HG03108 (cell line): Measurements from ENCODE around the gene EVI2B.
"Not testable (repeated sequence)": the region's sequence is repeated elsewhere in the genome, so short reads cannot be mapped to it uniquely, and the experiment has no call there.

Experiments used
- ATAC-seq: cut with Tn5 transposase; IDR thresholded peaks from one replicate; pipeline ENCODE4 v1.9.1; 2021; ENCODE audit warnings: moderate library complexity; ENCODE audit not compliant: unreplicated experiment

The EVI2B gene

GRCh38 chr17:31311526-31311925 is 2.3 kb downstream of the EVI2B start:
- no peak for ATAC-seq

GRCh38 chr17:31310886-31311285 is 3.0 kb downstream of the EVI2B start:
- no peak for ATAC-seq

- no peak for ATAC-seq
Measured at GRCh38 chr17:31310260-31310659, 3.6 kb downstream of the EVI2B start.

DNA sequence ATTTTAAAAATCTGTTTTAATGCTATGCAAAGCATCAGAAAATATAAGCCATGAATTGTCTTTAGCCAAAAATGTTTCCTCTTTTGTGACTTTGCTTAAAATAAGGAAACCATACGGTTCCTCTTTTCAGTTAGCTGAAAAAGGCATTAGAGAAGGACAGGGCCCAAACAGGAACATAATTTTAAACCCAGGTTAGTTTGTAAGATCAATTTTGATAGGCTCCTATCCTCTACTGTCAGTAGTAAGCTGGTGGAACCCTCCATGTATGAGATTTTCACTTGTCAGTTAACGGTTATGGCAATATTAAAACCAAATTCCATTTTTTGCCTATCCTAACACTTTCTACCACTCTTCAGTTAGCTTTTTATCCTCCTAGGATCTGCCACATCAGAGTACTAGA is 4.3 kb downstream of the EVI2B start:
- no peak for ATAC-seq

DNA sequence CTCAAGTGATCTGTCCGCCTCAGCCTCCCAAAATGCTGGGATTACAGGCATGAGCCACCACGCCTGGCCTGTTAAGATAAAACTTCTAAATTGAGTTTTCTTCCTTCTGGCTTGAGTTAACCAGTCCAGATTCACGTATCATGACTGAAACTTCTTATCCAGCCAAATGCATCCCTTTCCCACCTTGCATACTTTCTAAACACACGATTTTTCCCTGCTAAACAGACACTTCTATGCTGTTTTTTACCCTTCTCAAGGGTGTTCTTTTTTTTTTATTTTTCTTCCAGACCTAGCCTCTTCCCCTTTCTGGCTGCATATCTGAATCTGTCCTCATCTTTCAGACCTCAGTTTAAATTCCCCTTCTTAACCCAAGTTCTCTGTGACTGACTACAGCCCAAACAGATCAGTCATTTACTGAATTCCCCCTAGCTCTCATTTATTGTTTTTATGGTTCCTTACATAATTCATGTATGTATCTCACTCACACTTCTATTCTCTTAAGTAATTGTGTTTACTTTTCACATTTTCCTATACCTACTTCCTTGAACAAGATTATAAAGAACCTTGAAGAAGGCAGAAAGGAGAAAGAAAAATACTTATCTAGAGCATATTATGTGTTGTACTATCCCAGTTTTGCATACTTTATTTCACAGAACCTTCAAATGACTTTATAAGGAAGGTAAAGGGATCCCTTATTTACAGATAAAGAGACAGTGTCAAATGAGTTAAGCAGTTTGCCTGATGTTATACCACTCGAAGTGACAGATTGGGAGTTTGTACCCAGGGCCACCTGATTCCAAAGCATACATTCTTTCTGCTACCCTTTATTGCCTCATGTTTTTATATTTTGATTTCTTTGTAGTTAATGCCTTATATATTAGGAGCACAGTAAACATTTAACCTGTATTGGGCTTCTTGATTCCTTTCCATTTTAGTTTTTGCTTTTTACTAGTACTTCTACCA is 5.2 kb downstream of the EVI2B start:
- ATAC-seq: no peak

DNA sequence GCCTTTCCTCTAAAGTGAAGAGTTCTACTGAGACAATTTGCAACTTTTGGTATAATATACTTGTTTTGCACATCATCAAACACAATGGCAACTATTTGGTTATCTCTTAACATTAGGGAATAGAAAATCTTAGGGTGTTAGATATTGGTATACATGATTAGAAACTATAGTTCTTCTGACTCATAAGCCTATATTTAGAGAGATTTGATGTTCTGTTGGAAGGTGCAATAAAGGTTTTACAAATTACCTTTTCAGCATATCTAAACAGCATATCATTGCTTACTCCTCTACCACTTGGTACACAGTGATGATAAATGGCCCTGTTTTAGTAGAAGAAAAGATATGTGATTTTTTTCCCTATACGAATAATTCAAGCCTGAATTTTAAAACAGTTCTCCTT is 6.2 kb downstream of the EVI2B start:
- no peak for ATAC-seq

- no peak for ATAC-seq
Measured at GRCh38 chr17:31299624-31300023, 14.2 kb downstream of the EVI2B start.

DNA sequence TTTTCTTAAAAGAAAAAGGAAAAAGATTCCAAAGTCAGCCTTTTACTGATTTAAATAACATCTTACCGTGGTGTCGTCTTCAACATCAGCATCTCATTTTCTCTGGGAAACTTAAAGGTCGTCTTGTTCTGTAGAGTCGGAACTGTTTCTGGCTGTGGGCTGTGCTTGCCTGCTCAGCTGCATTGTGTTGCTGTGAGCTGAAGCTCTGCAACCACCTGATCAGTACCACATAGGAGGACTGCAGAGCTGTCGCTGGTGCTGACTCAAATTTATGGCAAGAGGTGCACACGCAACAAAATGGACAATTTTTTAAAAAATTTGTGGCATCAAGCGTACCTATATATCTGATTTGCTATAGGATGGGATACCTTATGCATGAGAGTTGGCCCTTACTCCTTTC is 16.8 kb downstream of the EVI2B start, which contains the start of gene OMG:
Gene OMG (minus strand): TSS at position 150 of the 400 bp plus-strand sequence. CDS start 908 bp downstream, outside the sequence.
- no peak for ATAC-seq

DNA sequence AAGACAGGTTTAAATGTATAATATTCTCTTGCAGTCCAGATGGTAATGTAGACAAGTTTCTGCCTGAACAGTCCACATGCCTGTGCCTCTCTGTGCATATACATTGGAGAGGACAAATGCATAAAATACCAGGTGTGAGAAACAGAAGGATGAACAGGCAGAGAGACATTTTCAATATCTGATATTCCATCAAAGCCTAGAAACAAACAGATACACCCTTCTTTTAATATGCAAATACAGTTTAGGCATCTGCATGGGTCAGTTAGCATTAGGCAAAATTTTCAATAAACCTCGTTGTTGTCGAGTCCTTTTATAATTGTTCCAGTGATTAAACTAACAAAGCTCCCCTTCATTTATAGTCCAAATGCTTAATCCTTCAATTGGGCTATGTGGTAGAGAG is 17.7 kb downstream of the EVI2B start:
- ATAC-seq: no peak

DNA sequence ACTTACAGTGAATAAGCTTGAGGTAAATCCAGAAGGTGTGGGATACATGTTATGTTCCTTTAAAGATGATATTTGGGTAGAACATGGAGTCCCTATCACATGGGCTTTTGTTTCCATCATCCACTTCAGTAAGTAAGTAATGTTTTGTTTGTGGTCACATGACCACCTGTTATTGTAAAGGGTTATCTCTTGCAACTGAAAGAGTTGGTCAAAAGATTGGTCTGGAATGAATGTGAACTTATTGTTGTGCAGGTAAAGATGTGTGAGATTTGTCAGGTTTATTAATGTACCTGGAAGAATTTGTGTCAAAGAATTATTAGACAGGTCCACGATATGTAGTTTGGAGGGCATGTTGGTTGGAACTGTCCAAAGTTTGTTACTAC is 18.4 kb downstream of the EVI2B start:
- no peak for ATAC-seq

DNA sequence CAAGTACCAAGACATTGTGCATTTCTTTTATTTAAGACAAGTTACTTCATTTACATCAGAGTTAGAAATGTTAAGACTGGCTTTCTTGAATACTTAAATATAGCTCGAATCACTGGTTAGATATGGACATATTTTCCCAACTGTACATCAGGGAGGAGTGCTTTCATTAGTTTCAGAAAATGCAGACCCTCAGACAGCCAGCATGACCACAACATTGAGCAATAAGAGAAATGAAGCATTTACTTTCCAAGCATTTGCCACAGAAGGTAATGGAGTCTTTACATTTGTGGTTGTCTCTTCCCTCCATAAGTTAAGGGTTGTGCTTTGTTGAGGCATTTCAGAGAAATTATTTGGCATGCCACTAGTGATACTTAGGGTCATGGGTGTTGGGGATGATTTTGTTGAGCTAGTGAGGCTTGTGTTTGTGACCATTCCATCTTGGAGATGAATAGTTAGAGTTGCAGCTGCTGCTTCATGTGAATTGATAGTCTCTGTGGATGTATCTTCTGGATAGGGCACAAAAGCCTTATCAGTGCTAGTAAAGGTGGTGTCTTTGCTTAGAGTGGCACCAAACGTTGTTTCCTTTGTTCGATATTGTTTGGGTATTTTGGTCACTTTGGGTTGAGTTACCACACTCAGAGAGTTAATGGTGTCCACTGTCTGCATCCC is 18.9 kb downstream of the EVI2B start:
- no peak for ATAC-seq

DNA sequence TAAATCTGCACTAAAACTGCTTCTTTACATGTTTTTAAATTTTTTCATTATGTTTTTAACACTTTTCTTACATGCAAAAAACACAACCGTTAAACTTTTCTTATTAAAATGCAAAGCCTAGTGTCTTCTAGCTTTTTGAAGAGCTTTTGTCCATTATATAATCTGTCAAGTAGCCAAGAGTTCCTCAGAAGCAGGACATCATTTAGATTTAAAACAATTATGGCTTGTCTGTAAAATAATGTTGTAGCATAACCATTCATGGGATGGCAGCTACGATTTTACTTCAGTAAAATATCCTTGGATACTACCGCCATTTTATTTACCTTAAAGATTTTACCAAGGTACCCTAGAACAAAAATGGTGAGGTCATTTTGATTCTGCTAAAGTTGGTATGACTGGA is 19.6 kb downstream of the EVI2B start:
- no peak for ATAC-seq

DNA sequence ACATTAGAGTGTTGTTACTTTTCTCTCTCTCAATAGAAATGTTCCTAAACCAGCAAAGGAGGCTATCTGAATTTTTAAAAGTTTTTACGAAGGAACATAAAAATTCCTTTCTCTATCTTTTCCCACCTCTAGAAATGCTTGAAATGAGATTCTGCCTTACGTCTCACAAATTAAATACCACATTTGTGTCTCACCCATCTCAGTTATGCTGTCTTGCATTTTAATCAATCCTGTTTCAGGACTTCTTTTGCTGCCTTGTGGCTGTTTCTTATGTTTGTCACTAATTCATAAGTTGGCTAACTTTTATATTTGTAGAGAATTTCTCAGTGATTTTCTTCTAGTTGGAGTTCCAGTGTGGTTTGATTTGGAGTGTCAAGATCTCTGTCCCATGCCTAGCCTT is 20.3 kb downstream of the EVI2B start:
- ATAC-seq: no peak

DNA sequence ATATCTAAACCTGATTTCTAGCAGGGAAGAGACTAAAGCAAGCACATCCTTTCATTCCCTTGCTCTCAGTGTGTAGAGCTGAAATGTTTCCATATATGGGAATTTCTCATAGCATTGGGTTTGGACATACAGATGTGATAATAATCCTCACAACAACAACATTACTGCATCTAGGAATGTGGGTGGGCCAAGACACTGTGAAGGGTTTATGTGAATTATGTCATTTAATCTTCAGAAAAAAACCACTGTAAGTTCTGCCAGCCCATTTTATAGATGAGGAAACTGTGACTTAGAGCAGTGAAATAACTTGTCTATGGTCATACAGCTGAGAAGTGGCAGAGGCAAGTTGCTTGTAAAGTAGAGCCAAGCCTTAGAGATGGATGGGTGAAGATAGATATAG is 22.0 kb downstream of the EVI2B start:
- no peak for ATAC-seq

GRCh38 chr17:31289790-31290189 is 24.1 kb downstream of the EVI2B start:
- ATAC-seq: no peak

DNA sequence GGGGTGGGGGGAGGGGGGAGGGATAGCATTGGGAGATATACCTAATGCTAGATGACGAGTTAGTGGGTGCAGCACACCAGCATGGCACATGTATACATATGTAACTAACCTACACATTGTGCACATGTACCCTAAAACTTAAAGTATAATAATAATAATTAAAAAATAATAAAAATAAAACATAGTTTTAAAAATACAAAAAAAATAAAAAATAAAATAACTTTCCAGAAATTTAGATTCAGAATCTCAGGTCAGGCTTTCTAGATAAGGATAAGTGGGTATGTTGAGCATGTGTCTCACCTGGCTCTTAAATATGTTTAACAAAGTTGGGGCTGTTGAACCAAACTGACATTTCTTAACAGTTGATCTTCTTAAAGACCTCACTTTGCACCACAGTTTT is 25.9 kb downstream of the EVI2B start:
- ATAC-seq: not testable (repeated sequence)

- no peak for ATAC-seq
Measured at GRCh38 chr17:31286587-31286986, 27.3 kb downstream of the EVI2B start.

GRCh38 chr17:31283841-31284240 is 30.0 kb downstream of the EVI2B start:
- ATAC-seq: no peak

- no peak for ATAC-seq
Measured at GRCh38 chr17:31281061-31281460, 32.8 kb downstream of the EVI2B start.

- ATAC-seq: no peak
Measured at GRCh38 chr17:31279401-31279800, 34.5 kb downstream of the EVI2B start.

DNA sequence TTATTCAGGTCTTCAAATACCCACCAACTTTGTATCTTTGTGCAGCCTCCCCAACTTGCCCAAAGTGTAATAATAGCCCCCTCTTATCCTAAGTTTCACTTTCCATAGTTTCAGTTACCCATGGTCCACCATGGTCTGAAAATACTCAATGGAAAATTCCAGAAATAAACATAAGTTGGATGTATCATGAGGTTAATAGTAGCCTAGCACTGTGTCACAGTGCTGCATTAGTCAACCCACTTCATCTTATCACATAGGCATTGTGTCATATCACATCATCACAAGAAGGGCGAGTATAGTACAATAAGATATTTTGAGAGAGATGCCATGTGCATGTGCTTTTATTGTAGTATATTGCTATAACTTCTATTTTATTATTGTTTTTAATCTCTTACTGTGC is 38.7 kb downstream of the EVI2B start:
- no peak for ATAC-seq

DNA sequence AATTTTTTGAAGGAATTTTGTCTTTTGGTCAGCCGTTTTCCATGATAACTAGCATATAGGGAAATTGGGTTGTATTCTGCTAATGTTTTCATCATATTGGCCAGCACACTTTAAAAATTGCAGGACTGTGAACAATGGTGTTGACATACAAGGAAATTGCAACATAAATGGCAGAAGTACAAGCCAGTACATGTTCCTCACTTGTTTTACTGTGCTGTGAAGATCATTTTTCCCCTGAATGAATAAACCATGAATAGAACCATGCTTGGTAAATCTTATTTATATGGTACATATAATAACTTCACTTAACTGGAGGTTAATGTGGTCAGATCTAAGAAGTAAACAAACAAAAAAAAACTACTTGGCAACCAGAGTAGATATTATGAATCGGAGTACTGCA is 39.6 kb downstream of the EVI2B start:
- ATAC-seq: no peak
